ENCODE results near the gene ZNF467.
A peak's percentile ranks its signal among the peaks of the same experiment; 100 is the strongest.

The ZNF467 gene

GRCh38 chr7:149743476-149744255, 29.7 kb downstream of the ZNF467 start:
- DNase-seq (ENCODE audit: low read depth): no peak

- DNase-seq (ENCODE audit: low read depth): peak; percentile 42
These were observed 31.2 kb downstream of the ZNF467 start for GRCh38 chr7:149742075-149742701.

DNA sequence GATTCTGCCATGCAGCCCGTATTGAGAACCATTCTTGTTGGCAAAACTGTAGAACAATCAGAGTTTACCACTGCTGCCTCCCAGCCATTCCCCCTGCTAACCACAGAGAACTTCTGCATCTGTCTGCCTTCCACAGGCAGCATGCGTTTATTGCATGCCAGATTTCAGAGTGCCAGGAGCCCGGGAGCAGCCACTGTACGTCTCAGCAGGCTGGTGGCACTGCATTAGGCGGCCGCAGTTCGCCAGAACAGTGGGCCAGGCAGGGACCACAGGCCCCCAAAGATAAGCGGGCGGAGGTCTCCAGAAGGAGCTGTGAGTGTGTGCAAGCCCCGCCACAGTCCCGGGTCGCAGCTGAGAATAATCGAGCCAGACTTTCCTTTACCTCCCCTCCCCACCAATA, 31.8 kb downstream of the ZNF467 start:
- DNase-seq (ENCODE audit: low read depth): no peak

DNA sequence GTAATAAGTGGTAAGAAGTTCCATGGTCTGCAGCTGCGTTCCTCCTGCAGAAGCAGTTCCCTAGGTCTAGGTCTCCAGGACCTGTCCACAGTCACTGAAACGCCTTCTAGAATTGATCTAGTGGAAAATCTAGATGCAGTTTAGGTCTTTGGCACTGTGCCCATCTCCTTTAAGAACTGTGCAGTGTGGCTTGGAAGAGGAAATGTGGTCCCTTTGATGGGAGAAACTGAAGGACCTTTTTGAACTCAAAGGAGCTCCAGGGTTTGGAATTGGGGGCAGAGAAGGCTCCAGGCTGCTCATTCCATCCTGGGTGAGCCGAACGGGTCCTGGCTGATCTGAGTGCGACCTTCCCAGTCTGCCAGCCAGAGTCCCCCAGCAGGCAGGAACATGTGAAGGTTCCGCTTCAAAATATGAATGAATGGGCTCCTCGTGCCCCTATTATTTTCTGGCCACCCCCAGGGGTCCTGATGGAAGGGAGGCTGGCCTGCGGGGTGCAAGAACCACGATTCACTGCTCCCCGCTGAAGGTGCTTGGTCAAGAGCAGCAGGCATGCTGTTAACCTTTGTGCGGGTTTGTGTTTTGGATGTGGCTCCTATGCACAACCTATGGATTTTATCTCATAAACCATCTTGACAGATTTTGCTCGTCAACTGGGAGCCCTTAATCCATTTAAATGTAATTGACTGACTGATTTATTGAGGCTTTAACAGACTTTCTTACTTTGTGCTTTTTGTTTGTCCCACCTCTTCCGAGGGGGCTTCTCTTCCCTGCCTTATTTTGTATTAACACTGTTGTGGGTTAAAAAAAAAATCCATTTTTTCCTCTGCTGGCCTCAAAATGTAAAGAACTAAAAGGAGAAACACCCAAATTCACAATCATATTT, 36.7 kb downstream of the ZNF467 start:
- DNase-seq (ENCODE audit: low read depth): no peak

GRCh38 chr7:149735779-149736477, 37.5 kb downstream of the ZNF467 start:
- DNase-seq (ENCODE audit: low read depth): no peak

DNA sequence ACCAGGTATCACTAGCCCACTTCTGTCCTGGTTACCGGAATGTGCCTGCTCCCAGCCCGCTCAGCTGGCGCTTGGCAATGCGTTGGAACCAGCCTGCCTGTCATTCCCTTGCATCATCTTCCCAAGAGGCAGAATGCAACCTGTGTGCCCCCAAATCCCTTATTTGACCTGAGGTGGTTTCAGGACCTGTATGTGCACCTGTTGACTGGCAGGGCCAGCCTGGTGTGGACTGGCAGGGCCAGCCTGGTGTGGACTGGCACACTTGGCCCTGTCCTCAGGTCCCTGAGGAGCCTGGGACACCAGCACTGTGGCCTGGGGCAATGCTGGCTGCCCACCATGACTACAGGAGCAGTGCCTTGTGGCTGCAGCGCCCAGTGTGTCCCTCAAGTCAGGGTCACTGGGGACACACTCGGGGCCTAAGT, 38.2 kb downstream of the ZNF467 start:
- DNase-seq (ENCODE audit: low read depth): no peak

- DNase-seq (ENCODE audit: low read depth): no peak
These were observed 38.7 kb downstream of the ZNF467 start for GRCh38 chr7:149734791-149735075.

- no peak for DNase-seq (ENCODE audit: low read depth)
These were observed 39.2 kb downstream of the ZNF467 start for GRCh38 chr7:149733924-149734790.

DNA sequence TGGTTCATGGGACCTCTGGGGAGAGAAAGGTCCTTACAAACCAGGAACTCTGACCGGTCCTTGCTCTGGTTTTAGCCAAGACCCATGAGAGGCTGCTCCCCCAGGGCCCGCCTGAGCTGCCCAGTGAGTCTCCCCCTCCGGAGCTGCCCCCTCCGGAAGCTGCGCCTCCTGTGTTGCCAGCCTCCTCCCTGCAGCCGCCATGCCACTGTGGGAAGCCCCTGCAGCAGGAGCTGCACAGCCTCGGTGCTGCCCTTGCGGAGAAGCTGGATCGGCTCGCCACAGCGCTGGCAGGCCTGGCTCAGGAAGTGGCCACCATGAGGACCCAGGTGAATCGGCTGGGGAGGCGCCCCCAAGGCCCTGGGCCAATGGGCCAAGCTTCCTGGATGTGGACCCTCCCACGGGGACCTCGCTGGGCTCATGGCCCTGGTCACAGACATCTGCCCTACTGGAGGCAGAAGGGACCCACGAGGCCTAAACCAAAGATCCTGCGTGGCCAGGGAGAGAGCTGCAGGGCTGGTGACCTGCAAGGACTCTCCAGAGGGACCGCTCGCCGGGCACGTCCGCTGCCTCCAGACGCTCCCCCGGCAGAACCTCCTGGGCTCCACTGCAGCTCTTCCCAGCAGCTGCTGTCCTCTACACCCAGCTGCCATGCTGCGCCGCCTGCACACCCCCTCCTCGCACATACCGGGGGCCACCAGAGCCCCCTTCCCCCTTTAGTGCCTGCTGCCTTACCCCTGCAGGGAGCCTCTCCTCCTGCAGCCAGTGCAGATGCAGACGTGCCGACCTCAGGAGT, 40.1 kb downstream of the ZNF467 start:
- no peak for DNase-seq (ENCODE audit: low read depth)

- DNase-seq (ENCODE audit: low read depth): no peak
These were observed 40.8 kb downstream of the ZNF467 start for GRCh38 chr7:149732611-149733010.

GRCh38 chr7:149732111-149732561, 41.3 kb downstream of the ZNF467 start:
- DNase-seq (ENCODE audit: low read depth): no peak

- DNase-seq (ENCODE audit: low read depth): no peak
These were observed 42.0 kb downstream of the ZNF467 start for GRCh38 chr7:149731207-149731955.

GRCh38 chr7:149729983-149730801, 43.2 kb downstream of the ZNF467 start:
- no peak for DNase-seq (ENCODE audit: low read depth)

DNA sequence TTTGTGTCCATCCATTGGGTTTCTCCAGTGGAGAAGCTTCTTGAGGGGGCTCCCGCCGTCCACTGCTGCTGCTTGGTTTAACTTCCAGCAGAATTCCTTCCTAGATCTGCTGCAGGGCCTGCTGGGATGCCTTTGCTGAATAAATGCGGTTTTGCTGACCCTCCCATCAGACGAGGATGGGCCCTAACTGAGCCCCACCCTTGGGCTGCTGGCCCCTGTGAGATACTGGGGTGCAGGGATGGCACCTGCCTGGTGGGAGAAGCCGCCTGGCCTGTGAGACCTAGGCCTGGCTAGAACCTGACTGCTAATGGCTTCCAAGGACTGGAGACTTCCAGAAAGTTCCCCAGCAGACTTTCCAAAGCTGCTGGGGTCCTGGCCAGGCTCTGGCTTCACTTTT, 43.8 kb downstream of the ZNF467 start:
- DNase-seq (ENCODE audit: low read depth): no peak

- no peak for DNase-seq (ENCODE audit: low read depth)
These were observed 44.7 kb downstream of the ZNF467 start for GRCh38 chr7:149728491-149729375.

DNA sequence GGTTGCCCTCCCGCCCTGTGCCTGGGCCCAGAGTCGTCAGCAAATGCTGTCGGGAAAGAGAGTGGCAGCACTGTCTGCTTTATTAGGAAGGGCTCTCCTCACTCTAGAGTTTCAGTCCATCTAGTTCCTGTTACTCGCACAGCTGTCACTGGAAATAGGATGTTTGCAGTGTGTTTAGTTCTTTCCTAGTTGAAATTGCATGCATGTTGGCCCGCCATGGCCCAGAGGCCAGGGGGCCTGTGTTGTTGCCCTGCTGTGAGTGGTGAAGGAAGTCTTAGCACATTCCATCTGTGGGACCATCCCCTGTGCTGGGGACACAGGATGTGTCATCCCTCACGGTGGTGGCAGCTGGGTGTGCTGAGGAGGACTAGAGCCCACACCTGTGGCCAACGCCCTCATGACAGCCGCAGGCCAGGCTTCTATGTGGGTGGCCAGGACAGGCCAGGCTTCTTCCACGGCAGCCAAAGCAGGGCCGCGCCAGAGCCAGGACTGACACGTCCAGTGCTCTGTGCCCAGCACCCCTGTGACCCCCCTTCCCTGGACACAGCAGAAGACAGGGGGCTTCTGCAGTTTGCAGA, 45.4 kb downstream of the ZNF467 start:
- no peak for DNase-seq (ENCODE audit: low read depth)

All from stimulated activated CD8-positive, alpha-beta memory T cell treated with anti-CD3 and anti-CD28 coated beads, Interleukin-15, amount 100 ng/mL, for 24 hours (primary cell).